ENCODE results near the gene LHPP. TPM values are rescaled to one million over a fixed set of nuclear protein-coding genes. Genes with fewer than 3 reads are reported as not detected.

Gene LHPP
- total RNA-seq, 4 donors from 2014 or later: 20.3 to 116 (median 22.4) TPM

DNA sequence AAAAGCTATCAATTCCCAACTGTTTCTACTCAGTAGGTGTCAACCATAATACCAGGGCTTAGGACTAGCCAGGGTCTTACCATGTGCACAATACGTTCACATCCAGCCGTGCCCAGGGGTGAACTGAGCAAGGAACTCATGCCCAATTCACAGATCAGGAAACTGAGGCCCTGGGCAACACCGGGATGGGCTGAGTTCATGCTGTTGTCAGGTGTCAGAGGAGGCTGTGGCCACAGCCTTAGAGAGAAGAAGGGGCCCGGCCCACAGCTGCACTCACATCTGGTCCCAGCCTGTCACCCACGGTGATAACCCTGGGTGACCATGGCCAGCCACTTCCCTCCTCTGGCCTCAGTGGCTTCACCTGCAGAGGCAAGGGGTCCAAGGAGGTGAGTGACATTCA is 190.6 kb downstream of the LHPP start:
- Histone ChIP-seq H3K27me3 (no peaks in the 10 kb centered on the region), H3K4me3 (no peak overlapping the region), H3K4me1 (peaks cover 23 to 51% (median 28%) of the 10 kb centered on the region in 4 donors), H3K9me3 (no peaks in the 10 kb centered on the region), H3K36me3 (no peaks in the 10 kb centered on the region), H3K27ac (no peak overlapping the region)
- DNase-seq: no peak
- 91 to 100% methylated on average over 3 to 4 of the region's 5 CpGs for WGBS, 2 donors (ENCODE audit: low coverage in 1 of 2)
- intact Hi-C loops (cut with DNase I; ENCODE audit: low total_unique reads): no loop called here
- TF ChIP-seq POLR2A (IDR thresholded peaks at IDR 0.05): no peak
- TF ChIP-seq POLR2AphosphoS5 (IDR thresholded peaks at IDR 0.05): no peak
- TF ChIP-seq, protein P1, sequence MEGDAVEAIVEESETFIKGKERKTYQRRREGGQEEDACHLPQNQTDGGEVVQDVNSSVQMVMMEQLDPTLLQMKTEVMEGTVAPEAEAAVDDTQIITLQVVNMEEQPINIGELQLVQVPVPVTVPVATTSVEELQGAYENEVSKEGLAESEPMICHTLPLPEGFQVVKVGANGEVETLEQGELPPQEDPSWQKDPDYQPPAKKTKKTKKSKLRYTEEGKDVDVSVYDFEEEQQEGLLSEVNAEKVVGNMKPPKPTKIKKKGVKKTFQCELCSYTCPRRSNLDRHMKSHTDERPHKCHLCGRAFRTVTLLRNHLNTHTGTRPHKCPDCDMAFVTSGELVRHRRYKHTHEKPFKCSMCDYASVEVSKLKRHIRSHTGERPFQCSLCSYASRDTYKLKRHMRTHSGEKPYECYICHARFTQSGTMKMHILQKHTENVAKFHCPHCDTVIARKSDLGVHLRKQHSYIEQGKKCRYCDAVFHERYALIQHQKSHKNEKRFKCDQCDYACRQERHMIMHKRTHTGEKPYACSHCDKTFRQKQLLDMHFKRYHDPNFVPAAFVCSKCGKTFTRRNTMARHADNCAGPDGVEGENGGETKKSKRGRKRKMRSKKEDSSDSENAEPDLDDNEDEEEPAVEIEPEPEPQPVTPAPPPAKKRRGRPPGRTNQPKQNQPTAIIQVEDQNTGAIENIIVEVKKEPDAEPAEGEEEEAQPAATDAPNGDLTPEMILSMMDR (IDR thresholded peaks at IDR 0.05): no peak
- in situ Hi-C loops (cut with MboI; ENCODE audit: low pct_ligation_motif_present in 1 of 4, low pct_unique_long_range_greater_than_20kb in 1 of 4, low sequenced_read_pairs in 3 of 4): no loop called here

DNA sequence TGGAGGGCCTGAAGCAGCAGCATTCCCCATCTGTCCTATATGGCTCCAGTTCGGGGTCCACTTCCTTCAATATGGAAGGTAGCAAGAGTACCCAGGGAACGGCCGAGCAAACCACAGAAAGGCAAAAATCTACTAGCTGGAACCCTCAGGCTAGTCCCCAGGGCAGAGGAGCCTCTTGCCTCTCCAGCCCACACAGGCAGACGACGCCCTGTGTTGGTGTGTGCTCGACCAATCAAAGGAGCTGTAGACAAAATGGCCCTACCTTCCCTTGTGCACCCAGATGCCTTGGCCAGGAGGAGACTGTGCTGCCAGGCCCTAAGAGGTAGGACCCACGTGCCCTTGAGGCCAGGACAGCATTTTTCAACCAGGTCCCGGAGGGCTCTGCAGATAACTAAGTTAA is 191.1 kb downstream of the LHPP start:
- H3K27me3 ChIP-seq: no peaks in the 10 kb centered on the region
- in situ Hi-C loops (cut with MboI; ENCODE audit: low pct_ligation_motif_present in 1 of 4, low pct_unique_long_range_greater_than_20kb in 1 of 4, low sequenced_read_pairs in 3 of 4) (no loop called here), intact Hi-C loops (cut with DNase I; ENCODE audit: low total_unique reads) (no loop called here)
- no peak overlapping the region for H3K27ac ChIP-seq
- peaks cover 19 to 46% (median 24%) of the 10 kb centered on the region in 4 donors for H3K4me1 ChIP-seq
- H3K9me3 ChIP-seq: no peaks in the 10 kb centered on the region
- no peak overlapping the region for H3K4me3 ChIP-seq
- WGBS, 2 donors (ENCODE audit: low coverage in 1 of 2): 85% methylated on average over 8 of the region's 8 CpGs; no CpG with 5 or more reads in 1 of the 2 donors
- TF ChIP-seq POLR2A (IDR thresholded peaks at IDR 0.05): no peak
- no peak for TF ChIP-seq EP300 (IDR thresholded peaks at IDR 0.05; ENCODE audit: low read depth)
- no peak for TF ChIP-seq POLR2AphosphoS5 (IDR thresholded peaks at IDR 0.05)
- TF ChIP-seq, protein P1 (IDR thresholded peaks at IDR 0.05): no peak
- no peaks in the 10 kb centered on the region for H3K36me3 ChIP-seq
- DNase-seq: no peak

DNA sequence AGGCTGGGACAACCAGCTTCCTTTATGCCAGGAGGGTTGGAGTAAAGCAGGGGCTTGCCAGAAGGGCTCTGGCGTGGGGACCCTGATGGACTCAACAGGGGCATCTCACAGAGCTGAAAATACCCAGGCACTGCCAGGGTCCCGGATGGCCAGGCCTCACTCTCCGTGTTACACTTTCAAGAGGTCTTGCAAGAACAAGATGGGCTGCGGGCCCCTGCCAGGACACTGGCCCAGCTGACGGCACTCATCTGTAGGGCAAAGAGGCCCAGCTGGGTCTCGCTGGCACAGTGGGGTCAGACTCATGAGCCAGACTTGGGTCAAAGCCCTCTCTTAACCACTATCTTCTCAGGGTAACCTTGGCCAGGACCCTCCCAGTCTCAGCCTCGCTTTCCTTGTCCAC is 191.7 kb downstream of the LHPP start:
- H3K9me3 ChIP-seq: no peaks in the 10 kb centered on the region
- 79% methylated on average over 7 of the region's 7 CpGs; no CpG with 5 or more reads in 1 of the 2 donors for WGBS, 2 donors (ENCODE audit: low coverage in 1 of 2)
- peaks cover 13 to 40% (median 21%) of the 10 kb centered on the region in 4 donors for H3K4me1 ChIP-seq
- DNase-seq: no peak
- H3K36me3 ChIP-seq: no peaks in the 10 kb centered on the region
- in situ Hi-C loops (cut with MboI; ENCODE audit: low pct_ligation_motif_present in 1 of 4, low pct_unique_long_range_greater_than_20kb in 1 of 4, low sequenced_read_pairs in 3 of 4) (no loop called here), intact Hi-C loops (cut with DNase I; ENCODE audit: low total_unique reads) (no loop called here)
- no peaks in the 10 kb centered on the region for H3K27me3 ChIP-seq
- no peak for TF ChIP-seq POLR2AphosphoS5 (IDR thresholded peaks at IDR 0.05)
- no peak for TF ChIP-seq POLR2A (IDR thresholded peaks at IDR 0.05)
- TF ChIP-seq EP300 (IDR thresholded peaks at IDR 0.05; ENCODE audit: low read depth): no peak
- TF ChIP-seq, protein P1 (IDR thresholded peaks at IDR 0.05): no peak
- peak overlapping the region in 1 of 4 donors; percentile 43 for H3K27ac ChIP-seq
- no peak overlapping the region for H3K4me3 ChIP-seq

DNA sequence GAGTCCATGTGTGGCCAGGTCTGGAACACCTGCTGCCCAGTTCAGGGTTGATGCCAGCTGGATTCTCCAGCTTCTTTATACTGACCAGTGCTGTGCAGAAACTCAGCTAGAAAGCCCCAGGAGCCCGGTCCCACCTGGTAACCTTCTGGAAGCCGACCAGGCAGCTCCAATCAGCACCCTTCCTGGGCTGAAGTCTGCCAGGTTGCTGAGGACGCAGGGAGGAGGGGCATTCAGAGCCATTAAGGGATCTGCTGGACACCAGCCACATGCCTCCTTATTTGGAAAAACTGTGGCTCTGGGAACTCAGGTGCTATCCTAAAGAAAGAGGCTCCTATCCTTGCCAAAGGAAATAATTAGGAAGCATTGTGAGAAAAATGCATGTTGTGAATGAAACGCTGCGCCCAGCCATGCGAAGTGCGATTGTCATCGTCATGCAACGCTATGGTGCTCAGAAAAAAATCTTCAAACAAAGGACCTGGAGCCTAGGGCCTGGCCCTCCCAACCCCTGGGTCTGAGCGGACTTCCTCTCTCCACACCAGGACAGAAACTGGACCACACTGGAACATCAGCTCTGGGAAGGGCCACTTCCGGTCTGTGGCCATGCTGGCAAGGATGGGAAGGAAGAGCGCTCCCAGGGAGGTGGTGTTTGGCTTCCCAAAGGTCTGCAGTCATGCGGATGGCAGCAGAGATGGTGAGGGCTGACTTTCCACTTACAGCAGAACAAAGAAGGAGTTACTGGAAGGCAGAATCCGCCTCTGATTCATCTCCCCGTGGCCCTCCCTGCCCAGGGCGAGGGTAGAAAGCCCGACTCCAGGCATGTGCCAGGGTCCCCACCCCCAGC is 192.4 kb downstream of the LHPP start:
- in situ Hi-C loops (cut with MboI; ENCODE audit: low pct_ligation_motif_present in 1 of 4, low pct_unique_long_range_greater_than_20kb in 1 of 4, low sequenced_read_pairs in 3 of 4): no loop called here

More for the DNA sequence above, 192.4 kb downstream of the LHPP start:
- Histone ChIP-seq H3K4me1 (peaks cover 5 to 32% (median 15%) of the 10 kb centered on the region in 4 donors), H3K9me3 (no peaks in the 10 kb centered on the region), H3K36me3 (no peaks in the 10 kb centered on the region), H3K27me3 (no peaks in the 10 kb centered on the region), H3K4me3 (no peak overlapping the region), H3K27ac (peak overlapping the region in 3 of 4 donors; percentile 17 to 43 (median 26))
- TF ChIP-seq POLR2A (IDR thresholded peaks at IDR 0.05) (no peak), EP300 (IDR thresholded peaks at IDR 0.05; ENCODE audit: low read depth) (no peak), POLR2AphosphoS5 (IDR thresholded peaks at IDR 0.05) (no peak)
- TF ChIP-seq, protein P1 (IDR thresholded peaks at IDR 0.05): no peak
- DNase-seq: no peak
- intact Hi-C loops (cut with DNase I; ENCODE audit: low total_unique reads): no loop called here
- 80% methylated on average over 14 of the region's 17 CpGs; no CpG with 5 or more reads in 1 of the 2 donors for WGBS, 2 donors (ENCODE audit: low coverage in 1 of 2)

Measured in transverse colon (tissue), 4 donors.